Activated T-cell treated with anti-CD3 and anti-CD28 coated beads, Interleukin-2, amount 50 U/mL, for 4 hours (primary cell): ENCODE results near the gene CBLN1. TPM values are rescaled to one million over a fixed set of nuclear protein-coding genes. Genes with fewer than 3 reads are reported as not detected.

Source experiments
- ATAC-seq, 2 donors: fragments of 200-7000 bp; cut with Tn5 transposase; one replicate each; pipeline ENCODE4 v1.10.0; 2021
- DNase-seq: peaks from one replicate; pipeline ENCODE4 v3.0.0-alpha.2; 2020
- H3K27me3 Mint-ChIP-seq: one replicate; pipeline ENCODE4 v1.8.0; 2021; ENCODE audit warnings: low read depth, mixed read lengths
- H3K36me3 Mint-ChIP-seq: one replicate; pipeline ENCODE4 v1.8.0; 2022; ENCODE audit warnings: mixed read lengths; ENCODE audit not compliant: insufficient read depth
- H3K4me1 Mint-ChIP-seq: one replicate; pipeline ENCODE4 v1.8.0; 2021; ENCODE audit warnings: low read depth, mixed read lengths
- H3K4me3 Mint-ChIP-seq: one replicate; pipeline ENCODE4 v1.8.0; 2021; ENCODE audit warnings: mild to moderate bottlenecking, moderate library complexity, mixed read lengths
- H3K9me3 Mint-ChIP-seq: one replicate; pipeline ENCODE4 v1.8.0; 2021; ENCODE audit warnings: mixed read lengths
- total RNA-seq, 3 donors: library from RNA; stranded (reverse); gene quantifications; one replicate each; pipeline ENCODE4 v1.2.1, GENCODE V29; 2021

Gene CBLN1
- total RNA-seq: not detected

DNA sequence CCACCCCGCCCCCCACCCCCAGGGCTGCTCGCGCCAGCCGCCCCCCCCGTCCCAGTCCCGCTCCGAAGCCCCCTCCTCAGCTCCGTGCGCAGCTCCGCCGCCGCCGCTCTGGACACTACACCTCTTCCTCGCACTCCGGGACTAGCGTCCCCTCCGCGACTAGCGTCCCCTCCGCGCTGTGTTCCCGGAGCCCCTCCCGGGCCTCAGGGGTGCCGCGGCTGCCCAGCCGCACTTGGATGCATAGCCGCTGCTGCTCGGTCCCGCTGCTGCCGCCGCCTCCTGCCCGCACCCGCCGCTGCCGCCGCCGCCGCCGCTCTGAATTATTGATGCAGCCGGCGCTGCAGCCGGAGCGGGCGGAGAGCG, at the start of gene CBLN1:
CBLN1 (minus strand) TSS at position 359 of the 363 bp plus-strand sequence. CDS start 373 bp downstream, outside the sequence.
- peak within 1 kb of the TSS; percentile 63 for H3K4me3 Mint-ChIP-seq
- H3K36me3 Mint-ChIP-seq: no peaks in the 10 kb centered on the region
- H3K4me1 Mint-ChIP-seq: peaks cover 11% of the 10 kb centered on the region
- H3K27me3 Mint-ChIP-seq: peaks cover 68% of the 10 kb centered on the region
- ATAC-seq (no peak), DNase-seq (no peak)
- H3K9me3 Mint-ChIP-seq: no peaks in the 10 kb centered on the region

DNA sequence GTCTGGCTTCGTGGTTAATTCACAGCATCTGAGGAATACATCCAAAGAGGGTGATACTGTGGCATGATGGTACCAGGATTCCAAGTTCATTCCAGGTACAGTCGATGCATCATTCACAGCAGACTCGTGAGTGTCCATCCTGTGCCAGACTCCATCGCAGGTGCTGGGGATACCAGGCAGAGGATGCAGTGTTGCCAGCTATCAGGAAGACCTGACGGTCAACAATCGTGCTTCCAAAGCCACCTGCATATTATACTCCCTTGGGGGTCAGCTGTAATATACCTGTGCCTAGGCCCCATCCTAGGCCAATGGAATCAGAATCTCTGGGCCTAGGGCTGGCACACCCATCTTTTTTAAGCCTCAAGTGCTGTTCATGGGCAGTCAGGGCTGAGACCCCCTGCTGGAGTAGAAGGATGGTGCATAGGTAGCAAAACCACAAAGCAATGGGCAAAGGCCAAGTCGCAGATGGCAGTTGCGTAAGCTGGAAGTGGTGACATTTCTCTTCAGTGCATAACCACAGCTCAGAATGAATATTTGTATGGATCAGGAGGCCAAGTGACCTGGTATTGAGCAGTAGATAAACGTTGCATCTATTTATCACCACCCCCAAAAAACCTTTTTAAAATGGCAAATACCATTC, 49.0 kb upstream of the CBLN1 start:
- peaks cover 3% of the 10 kb centered on the region for H3K27me3 Mint-ChIP-seq
- ATAC-seq: no peak
- no peak overlapping the region for H3K4me3 Mint-ChIP-seq
- DNase-seq: no peak
- no peaks in the 10 kb centered on the region for H3K36me3 Mint-ChIP-seq
- no peaks in the 10 kb centered on the region for H3K4me1 Mint-ChIP-seq
- H3K9me3 Mint-ChIP-seq: no peaks in the 10 kb centered on the region

DNA sequence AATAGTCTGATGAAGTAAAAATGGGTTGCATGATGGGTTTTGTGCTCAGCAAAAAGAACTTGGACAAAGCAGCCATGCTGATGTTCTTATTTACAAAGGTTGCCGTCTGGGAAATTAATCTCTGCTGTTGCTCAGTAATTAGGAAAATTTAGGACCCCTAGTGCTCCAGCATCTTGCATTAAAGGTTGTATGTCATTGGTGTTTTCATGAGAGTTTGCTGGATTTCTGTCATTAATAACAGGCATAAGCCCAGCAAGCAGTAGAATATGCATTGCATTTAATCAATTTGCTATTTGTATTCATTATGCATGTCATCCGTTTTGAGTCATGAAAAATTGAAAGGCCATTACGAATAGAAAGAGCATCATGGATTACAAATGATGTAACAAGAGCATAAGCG, 46.7 kb upstream of the CBLN1 start:
- Mint-ChIP-seq H3K27me3 (peaks cover 10% of the 10 kb centered on the region), H3K4me3 (no peak overlapping the region), H3K4me1 (no peaks in the 10 kb centered on the region), H3K36me3 (no peaks in the 10 kb centered on the region), H3K9me3 (peaks cover 4% of the 10 kb centered on the region)
- no peak for ATAC-seq
- DNase-seq: no peak

DNA sequence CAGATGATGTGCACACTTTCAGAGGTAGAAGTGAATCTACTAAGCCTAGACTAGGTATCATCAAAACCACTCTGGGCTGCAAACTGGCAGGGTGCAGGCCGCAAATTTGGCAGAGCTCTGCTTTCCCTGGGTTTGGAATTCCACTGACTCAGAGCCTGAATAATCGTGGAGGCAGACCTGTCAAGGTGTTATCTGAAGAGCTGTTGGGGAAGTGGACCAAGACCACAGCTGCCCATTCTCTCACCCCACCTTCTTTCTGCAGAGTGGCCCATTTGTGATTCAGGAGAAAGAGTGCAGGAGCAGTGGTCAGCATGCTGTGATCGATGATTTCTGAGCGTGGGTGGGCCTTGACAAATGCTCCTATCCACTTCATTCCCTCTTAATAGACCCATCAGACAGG, 45.8 kb upstream of the CBLN1 start:
- H3K9me3 Mint-ChIP-seq: peaks cover 4% of the 10 kb centered on the region
- H3K27me3 Mint-ChIP-seq: peaks cover 10% of the 10 kb centered on the region
- DNase-seq (no peak), ATAC-seq (no peak)
- H3K36me3 Mint-ChIP-seq: no peaks in the 10 kb centered on the region
- no peaks in the 10 kb centered on the region for H3K4me1 Mint-ChIP-seq
- no peak overlapping the region for H3K4me3 Mint-ChIP-seq

DNA sequence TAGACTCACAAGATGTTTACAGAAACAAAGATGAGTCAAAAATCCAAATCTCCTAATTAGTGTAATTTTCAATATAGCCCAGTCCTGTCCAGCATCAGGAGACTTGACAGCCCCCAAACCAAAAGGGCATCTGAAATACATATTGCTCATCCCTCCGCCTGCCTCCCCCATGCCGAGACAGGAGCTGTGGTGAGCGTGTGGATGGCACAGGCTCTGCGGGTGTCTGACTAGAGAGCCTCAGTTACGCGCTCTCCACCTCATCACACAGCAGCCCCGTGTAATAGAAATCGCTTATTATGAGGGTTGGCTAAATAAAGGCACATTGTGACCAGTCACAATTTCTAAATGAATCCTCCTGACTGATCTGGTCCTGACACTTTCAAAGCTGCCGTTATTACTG, 43.1 kb upstream of the CBLN1 start:
- peaks cover 10% of the 10 kb centered on the region for H3K27me3 Mint-ChIP-seq
- no peaks in the 10 kb centered on the region for H3K4me1 Mint-ChIP-seq
- no peak overlapping the region for H3K4me3 Mint-ChIP-seq
- ATAC-seq (no peak), DNase-seq (no peak)
- H3K36me3 Mint-ChIP-seq: no peaks in the 10 kb centered on the region
- H3K9me3 Mint-ChIP-seq: peaks cover 11% of the 10 kb centered on the region

DNA sequence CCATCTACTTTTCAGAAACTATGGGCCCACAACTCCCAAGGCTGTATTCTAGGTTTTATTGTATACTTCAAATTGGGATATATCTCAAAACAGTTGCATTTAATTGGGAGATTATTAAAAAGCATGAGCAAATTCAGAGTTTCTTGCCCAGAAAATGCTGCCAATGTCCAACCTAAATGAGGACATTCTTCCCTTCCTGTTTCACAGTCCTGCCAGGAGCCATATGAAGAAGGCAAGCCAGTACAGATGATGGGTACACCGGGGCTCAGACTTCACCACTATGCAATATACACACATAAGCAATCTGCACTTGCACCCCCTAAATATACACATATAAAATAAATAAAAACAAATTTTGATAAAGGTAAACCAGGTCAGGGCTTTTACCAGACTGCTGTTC, 34.0 kb upstream of the CBLN1 start:
- no peak for DNase-seq
- H3K9me3 Mint-ChIP-seq: peaks cover 5% of the 10 kb centered on the region
- no peak for ATAC-seq
- H3K36me3 Mint-ChIP-seq: no peaks in the 10 kb centered on the region
- no peaks in the 10 kb centered on the region for H3K4me1 Mint-ChIP-seq
- H3K27me3 Mint-ChIP-seq: peaks cover 9% of the 10 kb centered on the region
- no peak overlapping the region for H3K4me3 Mint-ChIP-seq

DNA sequence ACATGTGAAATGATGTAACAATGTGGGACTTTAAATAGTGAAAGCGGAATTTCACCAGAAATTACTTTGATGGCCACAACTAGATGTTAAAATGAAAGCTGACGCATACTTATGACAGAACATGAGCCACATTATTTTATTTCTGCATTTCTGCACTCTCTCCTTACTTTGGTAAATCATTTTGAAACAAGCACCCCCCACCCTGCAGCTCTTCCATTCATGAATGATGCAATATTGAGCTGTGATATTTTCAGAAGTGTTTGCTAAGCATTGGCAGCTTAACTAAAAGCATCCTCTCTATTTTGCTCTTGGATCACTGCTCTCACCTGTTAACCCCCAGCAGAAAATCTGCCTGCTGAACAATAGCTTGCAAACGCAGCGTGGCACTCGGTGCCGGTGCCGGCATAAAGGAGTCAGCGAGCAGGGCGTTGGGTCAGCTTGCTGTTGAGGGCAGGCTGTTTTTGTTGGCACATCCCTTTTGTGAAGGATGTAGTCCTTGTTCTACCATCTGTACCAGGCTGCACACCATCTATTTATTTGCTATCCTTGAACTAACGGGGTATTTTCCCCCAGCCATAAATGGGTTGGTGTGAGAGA, 30.8 kb upstream of the CBLN1 start:
- H3K4me3 Mint-ChIP-seq: no peak overlapping the region
- H3K36me3 Mint-ChIP-seq: no peaks in the 10 kb centered on the region
- DNase-seq (no peak), ATAC-seq (no peak)
- H3K4me1 Mint-ChIP-seq: no peaks in the 10 kb centered on the region
- peaks cover 11% of the 10 kb centered on the region for H3K27me3 Mint-ChIP-seq
- H3K9me3 Mint-ChIP-seq: no peaks in the 10 kb centered on the region

DNA sequence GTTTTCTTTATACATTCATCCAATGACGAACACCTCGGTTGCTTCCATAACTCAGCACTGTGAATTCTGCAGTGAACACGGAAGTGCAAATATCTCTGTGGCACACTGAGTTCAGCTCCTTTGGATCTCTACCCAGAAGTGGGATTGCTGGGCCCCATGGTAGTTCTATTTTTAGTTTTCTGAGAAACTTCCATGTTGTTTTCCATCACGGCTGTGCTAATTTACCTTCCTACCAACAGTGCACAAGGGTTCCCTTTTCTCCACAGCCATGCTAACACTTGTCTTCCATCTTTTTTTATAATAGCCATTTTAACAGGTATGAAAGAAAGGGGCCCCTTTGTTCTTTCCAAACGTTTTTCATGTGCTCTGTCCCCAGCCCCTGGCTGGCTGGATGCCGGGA, 30.2 kb upstream of the CBLN1 start:
- Mint-ChIP-seq H3K9me3 (no peaks in the 10 kb centered on the region), H3K4me3 (no peak overlapping the region), H3K36me3 (no peaks in the 10 kb centered on the region), H3K4me1 (no peaks in the 10 kb centered on the region), H3K27me3 (peaks cover 11% of the 10 kb centered on the region)
- no peak for DNase-seq
- ATAC-seq: no peak

DNA sequence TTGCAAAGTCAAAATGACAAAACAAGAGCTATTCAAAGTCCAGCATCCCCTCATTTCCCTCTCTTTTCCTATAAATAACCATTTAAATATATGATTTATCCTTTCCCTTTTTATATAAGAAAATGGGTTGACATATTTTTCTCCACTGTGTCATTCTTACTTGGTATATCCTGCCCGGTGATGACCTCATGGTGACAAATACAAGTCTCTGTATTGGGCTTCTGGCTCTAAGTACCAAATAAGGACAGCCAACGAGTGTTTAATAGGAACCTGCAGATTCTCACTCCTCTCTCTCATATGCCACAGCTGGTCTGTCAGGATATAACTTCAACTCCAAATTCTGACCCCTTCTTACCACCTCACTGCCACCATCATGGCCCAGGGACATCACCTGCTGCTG, 25.5 kb upstream of the CBLN1 start:
- Mint-ChIP-seq H3K9me3 (no peaks in the 10 kb centered on the region), H3K4me3 (no peak overlapping the region), H3K4me1 (no peaks in the 10 kb centered on the region), H3K36me3 (no peaks in the 10 kb centered on the region), H3K27me3 (peaks cover 10% of the 10 kb centered on the region)
- no peak for DNase-seq
- no peak for ATAC-seq

DNA sequence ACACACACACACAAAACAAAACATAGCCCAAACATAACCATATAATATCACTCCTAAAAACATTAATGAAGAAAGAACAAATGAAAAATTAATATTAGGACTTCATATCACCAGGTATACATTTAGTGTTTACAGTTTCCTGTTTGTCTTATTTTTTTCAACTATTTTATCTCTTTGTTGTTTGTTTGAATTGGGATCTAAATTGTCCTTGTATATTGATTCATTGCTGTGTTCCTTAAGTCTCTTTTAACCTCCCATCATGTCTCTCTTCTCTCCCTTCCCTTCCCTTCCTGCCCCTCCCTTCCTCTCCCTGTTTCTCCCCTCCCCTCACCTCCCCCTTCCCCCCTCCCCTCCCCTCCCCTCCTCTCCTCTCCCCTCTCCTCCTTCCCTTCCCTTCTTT, 23.8 kb upstream of the CBLN1 start:
- no peaks in the 10 kb centered on the region for H3K4me1 Mint-ChIP-seq
- no peaks in the 10 kb centered on the region for H3K36me3 Mint-ChIP-seq
- no peak overlapping the region for H3K4me3 Mint-ChIP-seq
- DNase-seq (no peak), ATAC-seq (no peak)
- H3K9me3 Mint-ChIP-seq: no peaks in the 10 kb centered on the region
- peaks cover 5% of the 10 kb centered on the region for H3K27me3 Mint-ChIP-seq

DNA sequence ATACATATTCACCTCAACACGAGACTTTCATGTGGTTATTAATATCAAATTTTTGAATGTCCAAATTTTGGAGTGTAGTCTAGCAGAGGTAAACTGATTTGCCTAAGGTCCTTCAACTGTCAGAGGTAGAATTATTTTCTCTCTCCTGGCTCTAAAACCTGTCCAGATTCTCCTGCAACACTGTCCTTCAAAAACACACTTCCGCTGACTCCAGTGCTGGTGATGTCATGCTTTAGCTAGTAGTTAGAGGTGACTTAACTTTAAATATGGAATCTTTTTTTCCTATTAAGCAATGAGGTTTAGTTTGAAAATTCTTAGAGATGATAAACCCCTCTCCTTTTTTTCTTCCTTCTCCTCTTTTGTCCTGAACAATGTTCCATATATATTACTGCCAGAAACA, 10.8 kb upstream of the CBLN1 start:
- no peaks in the 10 kb centered on the region for H3K36me3 Mint-ChIP-seq
- no peaks in the 10 kb centered on the region for H3K4me1 Mint-ChIP-seq
- H3K9me3 Mint-ChIP-seq: no peaks in the 10 kb centered on the region
- H3K27me3 Mint-ChIP-seq: peaks cover 14% of the 10 kb centered on the region
- no peak for DNase-seq
- ATAC-seq: no peak
- no peak overlapping the region for H3K4me3 Mint-ChIP-seq

DNA sequence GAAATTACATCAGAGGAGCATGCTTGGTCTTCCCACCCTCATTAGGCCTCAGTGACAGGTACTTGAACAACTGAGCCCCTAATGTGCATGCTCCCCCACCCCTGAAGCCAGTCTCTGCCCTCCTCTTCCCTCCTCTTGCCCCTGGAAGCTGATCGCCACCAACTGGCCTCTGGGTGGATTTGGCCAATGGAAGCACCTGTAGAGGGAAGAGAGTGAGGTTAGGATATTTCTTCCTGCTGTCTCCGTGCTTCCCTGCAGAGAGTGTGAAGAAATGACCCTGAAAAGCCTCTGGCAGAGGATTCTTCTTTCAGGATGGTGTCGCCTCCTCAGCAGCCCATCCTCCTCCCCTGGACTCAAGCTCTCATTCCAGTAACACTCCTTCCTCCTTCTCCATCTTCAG, 5.9 kb upstream of the CBLN1 start:
- no peak overlapping the region for H3K4me3 Mint-ChIP-seq
- ATAC-seq (no peak), DNase-seq (no peak)
- H3K4me1 Mint-ChIP-seq: peaks cover 3% of the 10 kb centered on the region
- H3K9me3 Mint-ChIP-seq: no peaks in the 10 kb centered on the region
- peaks cover 30% of the 10 kb centered on the region for H3K27me3 Mint-ChIP-seq
- H3K36me3 Mint-ChIP-seq: no peaks in the 10 kb centered on the region

DNA sequence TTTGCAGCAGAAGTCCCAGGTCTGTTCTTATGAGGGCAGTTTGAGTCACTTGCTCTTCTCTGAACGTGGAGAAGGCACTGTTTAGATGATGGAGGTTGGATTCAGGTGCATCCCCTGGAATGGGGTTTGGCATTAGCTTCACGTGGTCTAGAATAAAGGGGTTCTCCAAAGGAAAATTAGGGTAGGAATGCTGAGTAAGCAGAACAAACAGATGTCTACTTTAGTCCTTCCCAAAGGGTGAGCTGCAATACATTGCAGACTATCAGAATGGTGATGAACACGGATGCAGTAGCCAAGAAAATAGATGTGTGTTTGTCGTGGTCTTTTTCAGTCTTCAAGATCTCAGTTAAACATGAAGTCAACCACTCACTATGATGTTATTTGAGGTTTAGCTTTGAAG, 3.3 kb upstream of the CBLN1 start:
- DNase-seq (no peak), ATAC-seq (no peak)
- H3K36me3 Mint-ChIP-seq: no peaks in the 10 kb centered on the region
- peaks cover 10% of the 10 kb centered on the region for H3K4me1 Mint-ChIP-seq
- no peak overlapping the region for H3K4me3 Mint-ChIP-seq
- H3K9me3 Mint-ChIP-seq: no peaks in the 10 kb centered on the region
- H3K27me3 Mint-ChIP-seq: peaks cover 45% of the 10 kb centered on the region

DNA sequence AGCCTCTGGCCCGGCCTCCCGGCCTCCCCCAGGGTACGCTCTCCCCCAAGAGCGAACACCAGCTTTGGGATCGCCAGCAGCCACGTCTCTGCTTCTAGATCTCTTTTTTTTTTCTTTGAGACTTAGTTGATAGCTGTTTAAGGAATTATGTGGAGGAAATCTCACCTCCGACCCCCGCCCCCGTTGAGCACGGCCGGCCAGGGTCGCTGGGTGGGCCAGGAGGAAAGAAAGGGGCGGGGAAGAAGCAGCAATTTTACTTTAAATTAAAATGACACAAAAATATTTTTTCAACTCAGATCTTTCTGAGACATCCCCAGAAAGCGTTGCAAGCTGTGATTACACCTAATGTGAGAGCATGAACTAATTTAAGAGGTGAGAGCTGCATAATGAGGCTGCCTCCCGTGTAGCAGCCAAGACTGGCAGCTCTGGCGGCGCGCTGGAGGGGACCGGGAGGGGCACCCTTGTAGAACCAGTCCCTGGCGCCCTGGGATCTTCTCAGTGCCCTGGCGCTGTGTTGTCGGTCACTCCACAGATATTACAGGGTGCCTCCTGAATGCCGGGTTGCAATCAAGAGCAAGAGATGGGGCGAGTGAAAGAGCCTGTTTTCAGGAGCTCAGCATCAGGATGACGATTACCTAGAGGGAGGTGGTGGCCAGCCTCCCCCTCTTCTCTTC, 1.9 kb upstream of the CBLN1 start:
- DNase-seq (no peak), ATAC-seq (no peak)
- peaks cover 11% of the 10 kb centered on the region for H3K4me1 Mint-ChIP-seq
- no peaks in the 10 kb centered on the region for H3K36me3 Mint-ChIP-seq
- no peak overlapping the region for H3K4me3 Mint-ChIP-seq
- peaks cover 50% of the 10 kb centered on the region for H3K27me3 Mint-ChIP-seq
- no peaks in the 10 kb centered on the region for H3K9me3 Mint-ChIP-seq

DNA sequence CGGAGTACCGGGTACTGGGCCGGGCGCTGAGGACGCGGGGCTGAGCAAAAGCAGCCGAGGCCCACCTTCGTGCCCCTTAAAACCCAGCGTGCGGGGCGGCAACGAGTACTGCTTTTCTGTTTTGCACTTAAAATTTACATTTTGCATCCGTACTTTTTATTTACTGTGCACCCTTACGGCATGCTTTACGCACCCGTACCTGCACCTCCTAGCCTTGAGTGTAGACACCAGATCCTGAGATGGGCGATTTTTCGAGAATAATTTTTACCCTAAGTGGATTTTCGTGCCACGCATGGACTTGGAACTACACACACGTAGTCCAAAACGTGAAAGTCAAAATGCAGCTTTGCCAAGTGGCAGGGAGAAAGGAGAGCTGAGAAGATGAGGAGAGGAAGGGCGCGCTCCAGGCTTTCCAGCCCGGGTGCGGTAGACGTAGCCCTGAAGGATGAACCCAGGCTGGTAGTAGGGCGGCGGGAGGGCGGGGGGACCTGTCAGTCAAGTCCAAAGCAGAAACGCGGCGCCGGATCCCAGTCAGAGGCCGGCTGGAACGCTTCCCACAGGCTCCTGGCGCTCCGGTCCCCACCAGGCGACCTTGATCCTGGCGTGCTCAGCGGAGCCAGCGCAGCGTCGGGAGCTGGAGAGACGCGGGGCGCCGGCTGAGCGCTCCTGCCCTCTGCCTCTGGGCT, 1.2 kb upstream of the CBLN1 start:
- Mint-ChIP-seq H3K4me1 (peaks cover 11% of the 10 kb centered on the region), H3K36me3 (no peaks in the 10 kb centered on the region), H3K27me3 (peaks cover 55% of the 10 kb centered on the region), H3K9me3 (no peaks in the 10 kb centered on the region), H3K4me3 (peak overlapping the region; percentile 63)
- no peak for ATAC-seq
- DNase-seq: no peak
